ENCODE data around the gene UBAP1L.
A peak's percentile ranks its signal among the peaks of the same experiment; 100 is the strongest.
"Not testable (repeated sequence)": the region's sequence is repeated elsewhere in the genome, so short reads cannot be mapped to it uniquely, and the experiment has no call there.

UBAP1L gene

DNA sequence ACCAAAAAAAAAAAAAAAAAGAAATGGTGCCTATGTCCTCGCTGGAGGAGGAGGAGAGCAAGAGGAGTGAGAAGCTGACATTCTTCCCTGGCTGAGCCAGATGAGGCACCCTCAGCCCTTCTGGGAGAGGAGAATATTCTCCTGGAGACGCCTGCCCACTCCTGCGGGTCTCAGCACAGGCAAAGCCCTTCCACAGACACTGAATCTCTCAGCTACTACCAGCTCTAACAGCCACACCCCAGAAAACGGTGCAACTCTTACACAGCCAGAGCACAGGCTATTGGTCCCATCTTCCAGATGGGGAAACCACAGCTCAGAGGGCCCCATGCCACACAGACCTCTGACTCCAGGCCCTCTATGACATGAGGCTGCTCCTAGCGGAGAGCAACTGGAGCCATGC lies 52.9 kb downstream of the UBAP1L start:
- no peak for DNase-seq

DNA sequence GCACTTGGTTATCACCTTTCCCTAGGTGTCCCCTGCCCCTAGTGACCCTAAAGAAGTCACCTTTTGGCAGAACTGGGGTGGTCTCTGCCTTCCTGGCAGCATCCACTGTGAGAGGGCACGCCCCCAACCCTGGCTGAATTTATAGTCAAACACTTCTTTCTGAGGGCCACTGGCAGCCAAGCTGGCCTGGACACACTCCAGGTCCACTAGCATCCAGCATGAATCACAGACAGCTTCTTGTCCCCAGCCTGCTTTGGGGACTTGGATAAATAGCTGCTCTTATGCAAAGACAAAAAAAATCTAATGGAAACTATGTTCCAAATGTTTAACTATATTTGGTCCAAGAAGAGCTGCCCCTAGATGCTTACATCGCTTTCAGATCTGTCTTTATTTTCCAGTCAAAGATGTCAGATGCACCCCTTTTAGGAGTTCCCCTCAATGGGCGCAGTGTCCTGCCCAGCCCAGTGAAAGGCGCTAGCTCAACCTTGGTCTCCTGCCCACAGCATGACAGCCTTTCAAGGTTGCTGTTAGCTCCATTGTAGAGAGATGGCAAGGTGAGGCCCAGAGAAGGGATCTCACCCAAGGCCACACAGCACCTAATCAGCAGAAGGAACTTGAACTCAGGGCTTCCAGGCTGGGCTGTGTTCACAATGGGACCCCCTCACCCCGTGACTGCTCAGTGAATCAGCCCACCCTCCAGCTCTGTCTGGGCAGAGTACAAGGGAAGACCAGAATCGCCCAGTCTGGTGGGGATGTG lies 54.2 kb downstream of the UBAP1L start:
- no peak for DNase-seq

DNA sequence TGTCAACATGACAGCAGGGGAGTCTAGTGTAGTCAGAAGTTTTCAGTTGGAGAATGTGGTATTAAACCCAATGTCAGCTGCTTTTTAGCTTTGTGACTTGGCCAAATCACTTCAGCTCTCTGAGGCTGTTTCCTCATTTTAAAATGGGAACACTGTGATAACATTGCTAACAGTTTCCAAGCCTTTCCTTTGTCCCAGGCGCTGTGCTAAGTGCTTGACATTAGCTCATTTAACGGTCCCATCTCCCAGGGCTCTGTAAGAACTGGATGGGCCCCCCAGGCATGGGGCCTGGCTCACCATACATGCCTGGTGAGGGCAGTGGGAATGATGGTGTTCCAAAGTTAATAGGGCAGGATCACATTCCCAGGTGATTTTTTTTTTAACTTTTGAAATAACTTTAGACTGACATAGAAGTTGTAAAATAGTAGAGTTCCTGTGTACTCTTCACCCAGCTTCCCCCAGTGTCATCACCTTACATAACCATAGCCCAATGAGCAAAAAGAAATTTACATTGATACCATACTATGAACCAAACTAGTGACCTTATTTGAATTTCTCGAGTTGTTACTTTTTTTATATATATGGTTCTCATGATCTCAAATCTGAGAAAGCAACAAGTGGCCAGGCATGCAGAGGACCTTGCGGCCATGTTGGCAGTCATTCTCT lies 54.9 kb downstream of the UBAP1L start:
- DNase-seq: no peak

DNA sequence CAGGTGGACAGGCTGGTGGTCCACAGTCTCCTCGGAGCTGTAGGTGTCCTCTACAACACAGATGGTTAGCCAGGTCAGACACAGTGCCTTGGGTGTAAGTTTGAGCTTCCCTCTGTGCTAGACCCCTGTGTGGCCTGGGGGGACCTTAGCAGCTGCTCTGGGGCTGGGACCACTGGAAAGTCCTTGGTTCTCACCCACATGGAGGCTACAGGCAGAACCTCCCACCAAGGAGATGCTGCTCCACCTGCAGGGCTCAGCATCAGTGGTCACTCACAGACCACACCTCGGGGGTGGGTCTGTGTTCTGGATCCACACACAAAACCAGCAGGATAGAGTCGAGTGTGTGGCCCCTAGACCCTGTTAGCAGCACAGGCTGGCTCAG lies 55.6 kb downstream of the UBAP1L start:
- DNase-seq: no peak

DNA sequence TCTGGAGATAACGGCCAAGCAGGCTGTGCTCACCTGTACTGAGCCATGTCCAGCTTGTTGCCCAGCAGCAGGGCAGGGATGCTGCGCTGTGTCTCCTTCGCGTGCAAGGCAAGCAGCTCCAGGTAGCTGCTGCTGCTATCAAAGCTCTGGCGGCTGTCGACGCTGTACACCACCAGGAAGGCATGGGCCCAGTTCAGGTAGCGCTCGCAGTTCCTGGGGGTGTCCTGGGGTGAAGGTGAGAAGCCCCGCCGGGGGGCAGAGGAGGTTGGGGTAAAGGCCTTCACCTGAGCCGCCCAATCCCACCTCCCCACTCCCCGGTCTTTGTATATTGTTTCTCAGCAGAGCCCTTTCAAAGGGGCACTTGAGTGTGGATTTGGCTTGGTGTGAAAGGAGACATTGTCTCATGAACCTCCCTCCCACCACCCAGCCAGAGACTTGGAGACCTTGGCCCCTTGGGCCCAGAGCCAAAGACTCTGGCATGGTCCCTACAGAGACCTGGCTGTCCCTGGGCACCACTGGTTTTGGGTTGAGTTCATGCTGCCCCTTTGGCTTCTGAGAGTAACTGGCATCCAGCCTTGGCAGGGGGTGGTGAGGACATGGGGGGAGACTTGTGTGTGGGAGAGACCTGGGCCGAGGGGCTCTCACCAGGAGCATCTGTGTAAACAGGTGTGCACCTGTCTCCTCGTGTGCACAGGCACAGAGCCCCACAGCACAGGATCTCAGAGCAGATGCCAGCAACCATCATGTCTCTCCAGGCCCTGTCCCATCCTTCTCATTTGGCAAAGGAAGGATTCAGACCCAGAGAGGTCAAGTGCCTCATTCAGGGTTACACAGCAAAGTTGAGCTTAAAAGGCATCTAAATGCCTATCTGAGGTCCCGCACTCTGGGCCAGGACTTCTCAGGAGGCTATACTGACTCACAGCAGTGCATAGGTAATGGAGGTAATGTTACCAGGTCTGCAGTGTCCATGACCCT lies 56.3 kb downstream of the UBAP1L start:
- DNase-seq: no peak

DNA sequence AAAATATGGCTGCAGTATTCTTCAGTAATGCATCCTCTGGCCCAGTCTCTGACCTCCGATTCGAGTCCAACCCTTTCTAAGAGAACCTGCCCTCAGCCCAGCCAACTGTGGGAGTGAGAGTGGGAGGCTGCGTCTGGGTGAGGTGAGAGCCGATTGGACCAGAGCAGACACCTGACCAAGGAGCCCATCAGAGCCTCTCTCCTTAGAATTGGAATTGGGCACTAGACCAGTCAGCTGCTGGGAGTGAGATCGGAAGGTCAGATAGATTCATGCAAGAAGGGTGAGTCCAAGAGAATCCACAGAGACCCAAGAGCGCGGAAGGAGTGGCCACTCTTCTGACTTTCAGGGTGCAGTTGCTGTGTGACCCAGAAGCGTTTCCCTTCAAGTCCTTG lies 57.5 kb downstream of the UBAP1L start:
- no peak for DNase-seq

DNA sequence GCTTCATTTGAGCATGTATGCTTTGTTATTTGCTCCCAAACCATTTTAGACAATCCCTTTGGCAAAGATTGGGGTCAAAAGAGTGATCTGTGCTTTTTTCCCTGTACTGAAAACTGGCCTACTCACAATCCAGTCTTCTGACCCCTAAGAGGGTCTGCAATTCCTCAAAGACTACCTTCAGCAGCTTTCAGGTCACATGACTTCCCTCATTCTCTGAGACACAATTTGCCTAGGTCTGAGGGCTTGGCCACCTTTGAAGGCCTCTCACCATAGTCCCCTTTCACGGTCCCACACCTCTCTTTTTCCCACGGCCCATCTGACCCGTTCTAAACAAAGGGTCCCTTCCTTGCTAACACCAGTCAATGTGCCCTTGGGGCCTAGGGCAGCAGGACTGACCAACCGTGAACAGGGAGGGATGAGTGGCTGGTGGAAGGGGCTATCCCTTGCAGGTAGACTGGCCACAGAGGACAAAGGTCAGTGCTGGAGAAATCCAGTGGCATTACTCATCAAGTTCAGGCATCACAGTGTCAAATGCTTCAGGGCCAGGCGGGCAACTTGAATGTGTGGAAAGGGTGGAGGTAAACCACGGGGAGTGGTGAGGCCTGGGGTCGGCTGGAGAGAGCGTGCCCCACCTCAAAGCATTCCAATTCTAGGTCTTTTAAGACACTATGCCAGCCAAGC lies 58.0 kb downstream of the UBAP1L start:
- no peak for DNase-seq

DNA sequence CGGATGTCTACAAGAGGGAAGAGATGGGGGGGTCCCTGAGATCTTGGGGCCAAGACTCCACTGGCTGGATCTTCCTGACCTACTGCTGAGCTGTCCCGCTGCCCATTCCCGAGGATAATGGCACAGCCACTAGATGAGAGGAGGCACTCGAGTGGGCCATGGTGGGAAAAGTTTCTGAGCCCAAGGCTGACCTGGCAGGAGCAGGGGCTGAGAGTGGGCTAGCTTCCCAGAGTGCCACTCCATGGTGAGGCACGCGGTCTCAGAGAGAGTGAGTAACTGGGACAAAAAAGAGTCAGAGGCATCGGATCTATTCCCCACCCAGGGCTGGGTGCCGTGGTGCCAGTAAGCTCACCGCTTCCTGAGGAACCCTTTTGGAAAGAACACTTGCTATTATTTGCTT lies 58.9 kb downstream of the UBAP1L start:
- DNase-seq: no peak

DNA sequence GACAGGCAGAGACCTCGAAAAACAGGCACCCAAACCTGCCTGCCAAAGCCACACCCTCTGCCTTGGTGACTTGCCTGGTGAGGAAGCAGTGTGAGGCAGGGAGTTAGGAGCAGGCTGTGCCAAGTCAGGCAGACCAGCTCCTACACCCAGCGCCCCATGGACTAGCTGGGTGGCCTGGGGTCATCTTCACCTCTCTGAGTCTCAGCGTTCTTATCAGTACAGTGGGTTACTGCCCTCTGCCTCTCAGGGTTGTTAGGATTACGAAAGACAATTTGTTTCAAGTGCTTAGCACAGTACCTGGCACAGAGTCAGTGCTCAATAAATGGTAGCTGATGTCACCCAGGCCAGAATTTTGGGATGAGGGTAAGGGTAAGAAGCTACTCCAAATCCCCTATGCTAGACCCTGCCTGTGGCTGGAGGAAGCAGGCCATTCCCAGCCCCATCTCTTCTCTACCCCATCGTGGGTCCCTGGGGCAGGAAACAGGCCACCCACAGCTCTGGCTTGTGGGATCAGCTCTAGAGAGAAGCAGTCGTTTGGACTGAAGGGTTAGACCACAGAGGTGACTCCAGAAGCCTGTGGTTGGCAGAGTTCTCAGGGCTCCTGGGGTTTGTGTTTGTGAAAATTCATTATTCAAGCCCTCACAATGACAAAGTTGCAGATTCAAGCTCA lies 59.7 kb downstream of the UBAP1L start:
- DNase-seq: no peak

DNA sequence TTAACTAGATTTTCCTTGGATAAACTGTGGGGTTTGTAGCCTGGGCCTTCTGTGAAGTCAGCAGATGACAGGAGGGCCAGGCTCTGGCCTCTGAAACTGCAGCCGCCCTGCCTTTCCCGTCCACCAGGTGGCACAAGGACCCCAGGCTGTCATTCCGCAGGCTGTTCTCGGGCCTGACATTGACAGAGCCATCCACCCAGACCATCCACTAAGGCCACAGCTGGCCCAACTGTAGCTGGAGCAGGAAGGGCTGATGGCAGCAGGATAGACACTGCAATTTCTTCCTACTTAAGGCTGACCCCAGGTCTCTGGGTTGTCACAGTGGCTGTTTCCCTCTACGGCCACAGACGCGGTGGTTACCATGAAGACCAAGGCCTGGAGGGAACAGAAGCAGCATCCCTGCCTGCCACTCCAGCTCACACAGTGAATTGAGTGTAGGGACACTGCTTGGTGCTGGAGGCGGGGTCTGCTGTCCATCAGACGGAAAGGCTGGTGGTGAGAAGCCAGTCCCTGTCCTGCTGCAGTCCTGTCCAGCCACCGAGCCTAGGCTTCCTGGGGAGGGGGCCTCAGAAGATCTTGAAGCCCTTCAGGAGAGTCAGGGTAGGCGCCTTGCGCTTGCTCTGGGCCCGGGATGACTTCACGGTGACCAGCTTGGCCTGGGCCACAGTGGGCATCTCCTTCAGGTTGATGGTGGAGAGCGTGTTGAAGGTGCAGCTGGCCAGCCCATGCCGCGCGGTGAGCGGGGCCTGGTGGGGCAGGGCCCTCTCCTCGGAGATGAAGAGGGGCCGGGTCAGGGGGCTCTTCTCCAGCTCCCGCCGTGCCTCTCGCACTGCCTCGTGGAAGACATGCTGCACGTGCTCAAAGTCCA lies 60.4 kb downstream of the UBAP1L start:
- peak; percentile 59 for DNase-seq

DNA sequence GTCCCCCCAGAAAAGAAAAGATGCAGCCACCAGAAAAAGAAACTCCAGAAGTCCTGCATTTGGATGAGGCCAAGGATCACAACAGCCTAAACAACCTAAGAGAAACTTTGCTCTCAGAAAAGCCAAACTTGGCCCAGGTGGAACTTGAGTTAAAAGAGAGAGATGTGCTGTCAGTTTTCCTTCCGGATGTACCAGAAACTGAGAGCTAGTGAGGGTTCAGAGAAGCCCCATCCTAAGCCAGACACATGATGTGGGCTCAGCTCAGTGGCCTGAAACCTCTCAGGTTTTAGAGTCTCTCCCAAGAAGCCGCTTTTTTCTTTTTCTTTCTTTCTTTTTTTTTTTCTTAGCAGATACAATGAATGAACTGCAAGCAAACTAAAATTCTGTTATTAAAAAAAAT lies 62.0 kb downstream of the UBAP1L start:
- DNase-seq: no peak

DNA sequence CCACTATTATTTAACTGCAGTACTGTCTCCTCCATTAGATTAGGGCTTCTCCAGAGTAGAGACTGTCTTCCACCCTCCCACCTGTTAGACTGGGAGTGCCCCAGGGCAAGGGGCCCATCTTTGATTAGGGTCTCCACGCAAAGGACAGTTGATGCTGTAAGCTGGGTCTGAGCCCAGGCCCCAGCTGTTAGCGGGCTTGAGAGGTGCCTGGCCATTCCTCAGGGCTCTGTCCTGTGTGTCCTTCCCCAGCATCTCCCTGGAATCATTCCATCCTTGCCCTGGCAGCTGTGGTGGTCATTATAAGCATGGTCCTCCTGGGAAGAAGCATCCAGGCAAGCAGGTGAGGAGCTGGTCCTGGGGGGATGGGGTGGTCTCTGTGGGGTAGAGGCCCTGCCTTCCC lies 63.7 kb downstream of the UBAP1L start:
- DNase-seq: no peak

DNA sequence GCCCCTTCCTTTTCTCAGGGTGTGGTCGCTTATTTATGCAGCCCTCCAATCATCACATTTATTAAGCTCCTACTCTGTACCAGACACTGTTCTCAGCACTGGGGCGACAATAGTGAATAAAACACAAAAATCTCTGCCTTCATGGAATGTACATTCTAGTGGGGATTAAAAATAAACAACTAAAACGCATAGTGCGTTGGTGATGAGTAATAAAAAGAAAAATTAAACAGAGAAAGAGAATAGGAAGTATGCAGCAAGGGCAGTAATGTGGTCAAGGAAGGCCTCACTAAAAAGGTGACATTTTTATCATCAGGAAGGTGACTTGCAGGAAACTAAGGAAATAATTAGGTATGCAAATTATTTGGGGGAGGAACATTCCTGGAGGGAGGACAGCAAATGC lies 64.7 kb downstream of the UBAP1L start:
- no peak for DNase-seq

DNA sequence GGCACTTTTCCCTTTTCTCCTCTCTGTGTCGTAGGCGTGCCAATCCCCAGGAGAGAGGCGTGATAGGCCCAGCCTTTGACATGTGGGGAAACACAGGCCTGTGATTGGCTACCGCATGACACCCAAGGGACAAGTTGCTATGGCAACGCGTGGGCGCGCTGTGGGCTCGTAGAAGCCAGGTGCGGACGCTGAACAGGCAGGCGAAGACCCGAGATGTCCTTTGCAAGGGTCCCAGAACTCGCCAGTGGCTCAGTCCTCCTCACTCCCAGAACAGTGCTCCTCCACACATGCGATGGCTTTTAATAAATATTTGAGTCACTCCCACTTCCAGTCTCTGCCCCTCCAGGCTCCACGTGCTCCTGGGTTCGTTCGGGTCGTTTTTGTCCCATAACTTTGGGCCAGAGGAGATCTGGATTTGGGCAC lies 65.6 kb downstream of the UBAP1L start:
- DNase-seq: peak; percentile 89

DNA sequence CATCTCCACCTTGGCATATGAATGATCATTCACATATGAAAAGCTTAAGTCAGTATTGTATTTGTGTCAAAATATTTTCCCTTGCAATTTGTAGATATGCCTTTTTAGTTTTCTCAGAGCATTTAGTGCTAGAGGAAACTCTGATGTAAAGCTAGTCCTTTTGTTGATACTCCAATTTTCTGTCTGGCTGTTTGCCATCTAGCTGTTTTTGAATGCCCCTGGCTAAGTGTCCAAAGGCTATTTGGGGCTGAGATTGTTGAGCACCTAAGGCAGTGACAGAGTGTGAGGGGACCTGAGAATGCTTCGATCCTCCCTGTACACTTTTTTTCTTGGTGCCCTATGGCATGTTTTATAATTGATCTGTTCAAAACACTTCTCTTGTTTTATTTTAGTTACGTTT lies 66.8 kb downstream of the UBAP1L start:
- DNase-seq: no peak

DNA sequence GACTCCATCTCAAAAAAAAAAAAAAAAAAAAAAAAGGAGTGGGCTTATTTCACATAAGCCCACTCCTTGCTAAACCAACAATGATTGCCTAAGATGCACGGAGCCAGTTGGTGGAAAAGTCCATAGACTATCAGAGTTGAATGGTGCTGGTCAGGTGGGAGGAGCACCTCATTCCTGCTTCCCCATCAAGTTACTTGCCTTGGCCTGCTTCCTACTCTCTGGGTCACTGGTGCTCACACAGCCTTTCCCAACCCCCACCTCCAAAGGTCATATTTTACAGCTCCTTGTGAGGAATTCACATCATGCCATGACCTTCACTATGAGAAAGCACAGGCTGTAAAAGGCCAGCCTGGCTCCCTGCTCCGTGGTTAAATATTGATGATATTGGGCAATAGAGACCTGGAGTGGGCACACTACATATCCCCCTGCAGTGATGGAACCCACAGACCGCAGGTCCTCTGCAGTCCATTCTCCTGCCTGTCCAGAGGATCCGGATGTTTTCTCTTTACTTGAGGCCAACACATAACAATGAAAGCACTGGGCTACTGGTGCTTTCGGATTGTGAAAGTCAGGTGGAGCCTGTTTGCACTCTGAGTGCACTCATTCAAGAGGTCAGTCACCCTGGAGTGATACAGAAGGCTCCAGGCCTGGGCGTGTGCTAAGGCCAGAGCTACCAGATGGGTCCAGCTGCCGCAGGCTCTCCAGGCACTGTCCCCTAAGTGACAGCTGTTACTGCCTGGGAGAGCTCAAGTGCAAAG lies 70.1 kb downstream of the UBAP1L start, which contains the start of gene SLC51B:
Gene SLC51B, plus strand, starts transcription at position 664 of the 758 bp plus-strand sequence. CDS start 4,618 bp downstream, outside the sequence.
- DNase-seq: no peak

DNA sequence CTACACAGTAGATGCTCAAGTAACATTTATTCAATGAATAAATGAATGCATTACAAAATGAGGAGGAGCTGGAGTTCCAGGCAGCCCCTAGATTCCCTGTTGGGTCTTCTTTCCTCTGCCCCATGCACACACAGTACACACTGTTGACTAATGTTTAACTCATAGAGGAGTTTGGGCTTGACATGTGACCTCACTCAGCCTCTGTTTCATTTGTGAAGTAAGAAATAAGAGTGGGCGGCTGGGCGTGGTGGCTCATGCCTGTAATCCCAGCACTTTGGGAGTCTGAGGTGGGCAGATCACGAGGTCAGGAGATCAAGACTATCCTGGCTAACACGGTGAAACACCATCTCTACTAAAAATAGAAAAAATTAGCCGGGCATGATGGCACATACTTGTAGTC lies 70.8 kb downstream of the UBAP1L start:
- not testable (repeated sequence) for DNase-seq

DNA sequence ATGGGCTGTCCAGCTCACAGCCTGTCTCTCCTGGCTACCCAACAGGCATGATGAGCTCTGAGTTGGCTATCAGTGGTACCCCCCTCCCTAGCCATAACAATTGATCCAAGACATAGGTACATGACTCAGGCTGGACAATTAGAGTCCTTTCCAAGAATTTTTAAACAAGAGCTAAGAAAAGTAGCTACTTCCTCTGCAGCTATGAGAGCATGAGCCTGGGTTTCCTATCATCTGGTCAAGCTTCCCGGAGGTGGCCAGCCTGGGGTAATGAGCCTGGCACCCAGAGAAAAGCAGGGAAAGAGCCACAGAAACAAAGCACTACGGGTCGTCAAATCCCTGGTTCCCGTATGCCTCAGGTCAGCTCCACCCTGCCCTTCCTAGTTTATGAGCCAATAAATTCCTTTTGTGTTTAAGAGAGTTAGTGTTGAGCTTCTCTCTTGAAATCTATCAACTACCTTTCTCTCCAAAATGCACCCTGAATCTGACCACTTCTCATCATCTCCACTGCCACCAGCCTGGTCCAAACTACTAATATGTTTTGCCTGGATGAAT lies 72.1 kb downstream of the UBAP1L start:
- DNase-seq: no peak
